HepG2 (cell line): ENCODE results near the gene DOCK3. TPM values are rescaled to one million over a fixed set of nuclear protein-coding genes. Genes with fewer than 3 reads are reported as not detected.

Experiments
- ATAC-seq: fragments of 200-7000 bp; cut with Tn5 transposase; 3 replicates; pipeline ENCODE4 v1.9.1; 2020; ENCODE audit warnings: mild to moderate bottlenecking, moderate library complexity
- BruUV-seq: library from RNA; stranded (reverse); fragments of 400-500 nt; replicated peaks from 2 replicates; lab custom pipeline; 2021; lab: Mats Ljungman, UMichigan
- CTCF ChIA-PET: fragments of 300-600 bp; formaldehyde crosslinking; extraction: SDS; loops from one replicate; lab custom pipeline; 2021; ENCODE audit warnings: low total read pairs, inconsistent platforms, low intra/inter-chr PET ratio; lab: Yijun Ruan, JAX
- POLR2A ChIA-PET: fragments of 350-600 bp; sonication (Branson Sonifier 250); formaldehyde crosslinking; loops from one replicate; lab custom pipeline; 2020; ENCODE audit warnings: antibody characterized with exemption, inconsistent platforms; lab: Yijun Ruan, JAX
- DNase-seq: peaks from one replicate; pipeline ENCODE4 v3.0.0-alpha.2; 2015; ENCODE audit warnings: low spot score
- FAIRE-seq: peaks from 3 replicates; lab custom pipeline; 2011; peaks lifted over from hg19 to GRCh38; lab: Jason Lieb, UNC
- H2AFZ ChIP-seq: one replicate; pipeline ENCODE4 v1.6.1; 2011; ENCODE audit warnings: low read length, inconsistent platforms
- H3K27ac ChIP-seq: fragments of 300-600 bp; 3 replicates; pipeline ENCODE4 v1.8.0; 2011; ENCODE audit warnings: mixed run types, mild to moderate bottlenecking, mixed read lengths, low read length, inconsistent platforms; ENCODE audit not compliant: insufficient read depth; ENCODE audit errors: extremely low read length
- H3K27me3 ChIP-seq, 2 experiments: fragments of 200-600 bp in 1 of 2; 2 replicates in 1 of 2; 3 replicates in 1 of 2; pipeline versions ENCODE4 v1.6.0 to v1.8.0; 2011; ENCODE audit warnings: low read length in 2 of 2, mild to moderate bottlenecking in 2 of 2, moderate library complexity in 2 of 2, inconsistent platforms in 1 of 2; ENCODE audit not compliant: insufficient read depth in 2 of 2, control insufficient read depth in 1 of 2
- H3K36me3 ChIP-seq, 2 experiments: fragments of 200-600 bp in 1 of 2; replicated peaks in 1 of 2; 2 replicates in 1 of 2; 3 replicates in 1 of 2; pipeline versions ENCODE4 v1.5.1 to v1.8.0; 2011; ENCODE audit warnings: low read length in 2 of 2, inconsistent platforms in 1 of 2; ENCODE audit not compliant: insufficient read depth in 2 of 2, control insufficient read depth in 1 of 2
- H3K4me1 ChIP-seq: 2 replicates; pipeline ENCODE4 v1.5.1; 2012; ENCODE audit warnings: low read length, inconsistent platforms; ENCODE audit not compliant: insufficient read depth
- H3K4me2 ChIP-seq: 2 replicates; pipeline ENCODE4 v1.6.0; 2011; ENCODE audit warnings: low read depth, low read length, inconsistent platforms
- H3K4me3 ChIP-seq, 3 experiments: fragments of 200-600 bp in 1 of 3; sonication (generic), shearing (Covaris generic) in 1 of 3; replicated peaks in 1 of 3; 2 replicates each; pipeline ENCODE4 v1.5.1; 2011 to 2016; ENCODE audit warnings: low read length in 3 of 3, inconsistent platforms in 2 of 3, low read depth in 2 of 3, mild to moderate bottlenecking in 2 of 3, control low read depth in 1 of 3, mixed read lengths in 1 of 3; ENCODE audit not compliant: insufficient read depth in 1 of 3
- H3K79me2 ChIP-seq: one replicate; pipeline ENCODE4 v1.6.1; 2011; ENCODE audit warnings: low read length, inconsistent platforms; ENCODE audit not compliant: insufficient read depth
- H3K9ac ChIP-seq: 2 replicates; pipeline ENCODE4 v1.6.0; 2011; ENCODE audit warnings: mild to moderate bottlenecking, low read depth, low read length, inconsistent platforms; ENCODE audit not compliant: insufficient read depth
- H3K9me3 ChIP-seq: 2 replicates; pipeline ENCODE4 v1.5.1; 2012; ENCODE audit warnings: mild to moderate bottlenecking, low read length
- H4K20me1 ChIP-seq: 2 replicates; pipeline ENCODE4 v1.6.0; 2011; ENCODE audit warnings: inconsistent platforms, mild to moderate bottlenecking, low read length, moderate library complexity; ENCODE audit not compliant: insufficient read depth
- ARNT2 ChIP-seq: sonication (generic); formaldehyde crosslinking; IDR thresholded peaks from 2 replicates; pipeline ENCODE4 v1.8.0; 2022; ENCODE audit warnings: mild to moderate bottlenecking, low read depth, missing genetic modification reagents, moderate library complexity
- ASH2L ChIP-seq: fragments of 300-600, 200-600 bp; sonication (generic); IDR thresholded peaks from 2 replicates; pipeline ENCODE4 v1.7.0; 2017; ENCODE audit warnings: low read depth, mild to moderate bottlenecking, moderate library complexity, mixed read lengths, low read length; ENCODE audit not compliant: insufficient read length
- DNMT3B ChIP-seq: conservative IDR thresholded peaks from 2 replicates; pipeline ENCODE4 v1.6.1; 2016; ENCODE audit warnings: missing biosample characterization, control low read depth
- ELF1 ChIP-seq: sonication (generic); formaldehyde crosslinking; IDR thresholded peaks from 2 replicates; pipeline ENCODE4 v1.4.0; 2020; ENCODE audit warnings: missing genetic modification reagents
- FOXO1 ChIP-seq: sonication (generic); formaldehyde crosslinking; IDR thresholded peaks from 2 replicates; pipeline ENCODE4 v1.4.0; 2020; ENCODE audit warnings: missing genetic modification reagents
- GABPB1 ChIP-seq: IDR thresholded peaks from 2 replicates; pipeline ENCODE4 v1.6.1; 2016; ENCODE audit warnings: mild to moderate bottlenecking, missing genetic modification reagents, moderate library complexity, missing compliant biosample characterization
- KDM3A ChIP-seq: IDR thresholded peaks from 2 replicates; pipeline ENCODE4 v1.6.1; 2018; ENCODE audit warnings: low read depth, missing compliant biosample characterization
- MAZ ChIP-seq, 2 experiments: sonication (generic) in 1 of 2; formaldehyde crosslinking in 1 of 2; IDR thresholded peaks; 2 replicates each; pipeline versions ENCODE4 v1.5.0 to v1.6.1; 2012 to 2020; ENCODE audit warnings: low read depth in 2 of 2, mild to moderate bottlenecking in 2 of 2, borderline replicate concordance in 1 of 2, improper control_type of control experiment in 1 of 2, low read length in 1 of 2, missing genetic modification reagents in 1 of 2, moderate library complexity in 1 of 2
- POLR2AphosphoS5 ChIP-seq: IDR thresholded peaks from 2 replicates; pipeline ENCODE4 v1.6.1; 2012; ENCODE audit warnings: low read depth, low read length
- REXO4 ChIP-seq: sonication (generic); formaldehyde crosslinking; IDR thresholded peaks from 2 replicates; pipeline ENCODE4 v1.8.0; 2022; ENCODE audit warnings: missing genetic modification reagents, mild to moderate bottlenecking, borderline replicate concordance
- SYNCRIP ChIP-seq: fragments of 200-400 bp; formaldehyde crosslinking; IDR thresholded peaks from 2 replicates; pipeline ENCODE4 v1.6.1; 2018; ENCODE audit warnings: mild to moderate bottlenecking, low read depth, low read length; ENCODE audit not compliant: insufficient read depth
- TFDP2 ChIP-seq: sonication (generic); formaldehyde crosslinking; IDR thresholded peaks from 2 replicates; pipeline ENCODE4 v1.4.0; 2020; ENCODE audit warnings: missing genetic modification reagents
- ZNF232 ChIP-seq: sonication (generic); formaldehyde crosslinking; IDR thresholded peaks from 2 replicates; pipeline ENCODE4 v1.4.0; 2020; ENCODE audit warnings: missing genetic modification reagents, borderline replicate concordance
- WGBS: methylation state at CpG from one replicate; pipeline ENCODE4 v1.1.6; 2017; ENCODE audit warnings: low lambda C conversion rate; 5-methylcytosine and 5-hydroxymethylcytosine counted together
- in situ Hi-C: cut with HindIII; loops from 2 replicates; pipeline ENCODE4 v1.10.0; 2017; ENCODE audit warnings: low pct_unique_long_range_greater_than_20kb; ENCODE audit not compliant: extremely low pct_ligation_motif_present
- intact Hi-C: fragments of 100-400 bp; cut with micrococcal nuclease; formaldehyde crosslinking; loops from one replicate; pipeline ENCODE4 v1.10.0; 2022; ENCODE audit not compliant: unreplicated experiment
- polyA plus RNA-seq, 8 experiments: library from polyadenylated mRNA; depleted of rRNA in 3 of 8; stranded (reverse) in 7 of 8; unstranded in 1 of 8; fragments of >200 nt; fragmentation: Illumina TruSeq in 4 of 8; extraction: Trizol in 4 of 8; gene quantifications; 2 replicates each; pipeline versions ENCODE4 v1.2.1 to v1.2.3, GENCODE V29; 2011 to 2016; ENCODE audit warnings: low read depth in 4 of 8, missing spikeins in 1 of 8, mixed read lengths in 1 of 8; ENCODE audit not compliant: insufficient read depth in 1 of 8
- total RNA-seq, 5 experiments: library from RNA; depleted of rRNA; stranded (reverse); fragments of >200 nt; fragmentation: Illumina TruSeq; extraction: Trizol; gene quantifications; 2 replicates each; pipeline ENCODE4 v1.2.3, GENCODE V29; 2016; ENCODE audit warnings: low read depth in 1 of 5
- TF ChIP-seq, protein P1 (sequence below): IDR thresholded peaks from 2 replicates; pipeline ENCODE4 v1.6.1; 2016; ENCODE audit warnings: missing compliant biosample characterization, missing genetic modification reagents, borderline replicate concordance
- TF ChIP-seq, protein P2 (sequence below): sonication (generic); formaldehyde crosslinking; IDR thresholded peaks from 2 replicates; pipeline ENCODE4 v1.4.0; 2020; ENCODE audit warnings: missing genetic modification reagents

The DOCK3 gene
- total and polyA plus RNA-seq, 2 of the 13 experiments (the other 11 are each of a cell fraction or from before 2014, with no cell fraction given) = not detected

DNA sequence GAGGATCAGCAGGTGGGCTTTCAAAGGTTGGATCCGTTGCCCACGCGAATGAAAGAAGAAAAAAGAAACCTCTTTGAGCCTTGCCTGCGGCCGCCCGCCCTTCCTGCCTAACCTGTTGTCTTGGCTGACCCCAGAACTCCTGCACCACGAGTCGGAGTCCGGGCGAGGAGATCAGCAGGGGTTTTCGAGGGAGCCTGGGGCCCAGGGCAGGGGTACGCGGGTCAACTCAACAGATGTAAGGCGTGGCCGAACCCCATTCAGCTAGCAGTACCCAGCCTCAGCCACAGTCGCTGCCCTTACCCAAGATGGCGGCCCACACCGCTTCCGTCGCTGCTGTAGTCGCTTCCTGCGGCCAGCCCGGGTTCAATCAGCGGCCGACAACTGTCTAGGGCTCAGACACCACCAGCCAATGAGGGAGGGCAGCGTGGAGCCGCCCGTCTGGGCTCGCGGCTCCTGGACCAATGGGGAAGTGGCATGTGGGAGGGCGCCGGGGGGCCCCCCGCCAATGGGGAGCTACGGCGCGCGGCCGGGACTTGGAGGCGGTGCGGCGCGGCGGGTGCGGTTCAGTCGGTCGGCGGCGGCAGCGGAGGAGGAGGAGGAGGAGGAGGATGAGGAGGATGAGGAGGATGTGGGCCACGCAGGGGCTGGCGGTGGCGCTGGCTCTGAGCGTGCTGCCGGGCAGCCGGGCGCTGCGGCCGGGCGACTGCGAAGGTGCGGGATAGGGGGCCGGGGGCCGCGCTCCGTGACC, 710.2 kb downstream of the DOCK3 start, which contains the start of gene MANF (continued):
- TF ChIP-seq ASH2L (peak; percentile 76), TFDP2 (peak; percentile 85), ARNT2 (CRISPR knock-in tag) (no peak; the same call in 1 of the 2 replicates), ELF1 (CRISPR knock-in tag) (peak; percentile 81), ZNF232 (CRISPR knock-in tag) (no peak)

GRCh38 chr3:51385621-51386091, 710.9 kb downstream of the DOCK3 start:
- WGBS = 0% methylated on average over 18 of the region's 18 CpGs
- no TSS peak for BruUV-seq
- H3K4me3 ChIP-seq = peak overlapping the region; percentile 90 to 95 (median 92)
- no peak for DNase-seq
- no peak for ATAC-seq
- H3K9me3 ChIP-seq = no peaks in the 10 kb centered on the region
- H3K9ac ChIP-seq = peak overlapping the region; percentile 86
- peak overlapping the region; percentile 55 for H3K27ac ChIP-seq
- peak overlapping the region; percentile 86 for H3K4me2 ChIP-seq
- FAIRE-seq = no peak
- peaks cover 4 to 12% of the 10 kb centered on the region in 2 experiments; a peak in 4 of 5 replicates for H3K36me3 ChIP-seq
- H3K27me3 ChIP-seq = no peaks in the 10 kb centered on the region; a peak in 1 of 5 replicates
- CTCF ChIA-PET = no interaction called here
- no peak overlapping the region for H2AFZ ChIP-seq
- peaks cover 57% of the 10 kb centered on the region for H3K4me1 ChIP-seq
- H4K20me1 ChIP-seq = peaks cover 8% of the 10 kb centered on the region
- POLR2A ChIA-PET = interaction anchor here (0.6 to 2.2 kb wide), 12 partner anchors 8 to 816 kb away, joined by 3 to 15 read pairs (median 4); partner anchors contain the start of genes DCAF1, HEMK1 and MAPKAPK3
- in situ Hi-C loops (no loop called here), intact Hi-C loops (loop anchor here (10.0 kb wide), 1 partner anchor 289 kb away; the partner anchor contains the start of gene TEX264)
- peaks cover 36% of the 10 kb centered on the region for H3K79me2 ChIP-seq
- TF ChIP-seq, protein P1, sequence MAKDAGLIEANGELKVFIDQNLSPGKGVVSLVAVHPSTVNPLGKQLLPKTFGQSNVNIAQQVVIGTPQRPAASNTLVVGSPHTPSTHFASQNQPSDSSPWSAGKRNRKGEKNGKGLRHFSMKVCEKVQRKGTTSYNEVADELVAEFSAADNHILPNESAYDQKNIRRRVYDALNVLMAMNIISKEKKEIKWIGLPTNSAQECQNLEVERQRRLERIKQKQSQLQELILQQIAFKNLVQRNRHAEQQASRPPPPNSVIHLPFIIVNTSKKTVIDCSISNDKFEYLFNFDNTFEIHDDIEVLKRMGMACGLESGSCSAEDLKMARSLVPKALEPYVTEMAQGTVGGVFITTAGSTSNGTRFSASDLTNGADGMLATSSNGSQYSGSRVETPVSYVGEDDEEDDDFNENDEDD (CRISPR knock-in tag) = no peak
- TF ChIP-seq DNMT3B (CRISPR knock-in tag) (0 out of 2 replicates have a peak, but pooled peaks have one; percentile 17), GABPB1 (no peak), KDM3A (no peak), FOXO1 (CRISPR knock-in tag) (no peak), MAZ (IDR thresholded peaks at IDR 0.05; ENCODE audit: borderline replicate concordance, low read depth, low read length) (no peak), MAZ (CRISPR knock-in tag; IDR thresholded peaks at IDR 0.05; ENCODE audit: low read depth) (no peak; the same call in none of the 2 replicates), POLR2AphosphoS5 (0 out of 2 replicates have a peak, but pooled peaks have one; percentile 3), REXO4 (CRISPR knock-in tag) (no peak), SYNCRIP (no peak)
- TF ChIP-seq, protein P2, sequence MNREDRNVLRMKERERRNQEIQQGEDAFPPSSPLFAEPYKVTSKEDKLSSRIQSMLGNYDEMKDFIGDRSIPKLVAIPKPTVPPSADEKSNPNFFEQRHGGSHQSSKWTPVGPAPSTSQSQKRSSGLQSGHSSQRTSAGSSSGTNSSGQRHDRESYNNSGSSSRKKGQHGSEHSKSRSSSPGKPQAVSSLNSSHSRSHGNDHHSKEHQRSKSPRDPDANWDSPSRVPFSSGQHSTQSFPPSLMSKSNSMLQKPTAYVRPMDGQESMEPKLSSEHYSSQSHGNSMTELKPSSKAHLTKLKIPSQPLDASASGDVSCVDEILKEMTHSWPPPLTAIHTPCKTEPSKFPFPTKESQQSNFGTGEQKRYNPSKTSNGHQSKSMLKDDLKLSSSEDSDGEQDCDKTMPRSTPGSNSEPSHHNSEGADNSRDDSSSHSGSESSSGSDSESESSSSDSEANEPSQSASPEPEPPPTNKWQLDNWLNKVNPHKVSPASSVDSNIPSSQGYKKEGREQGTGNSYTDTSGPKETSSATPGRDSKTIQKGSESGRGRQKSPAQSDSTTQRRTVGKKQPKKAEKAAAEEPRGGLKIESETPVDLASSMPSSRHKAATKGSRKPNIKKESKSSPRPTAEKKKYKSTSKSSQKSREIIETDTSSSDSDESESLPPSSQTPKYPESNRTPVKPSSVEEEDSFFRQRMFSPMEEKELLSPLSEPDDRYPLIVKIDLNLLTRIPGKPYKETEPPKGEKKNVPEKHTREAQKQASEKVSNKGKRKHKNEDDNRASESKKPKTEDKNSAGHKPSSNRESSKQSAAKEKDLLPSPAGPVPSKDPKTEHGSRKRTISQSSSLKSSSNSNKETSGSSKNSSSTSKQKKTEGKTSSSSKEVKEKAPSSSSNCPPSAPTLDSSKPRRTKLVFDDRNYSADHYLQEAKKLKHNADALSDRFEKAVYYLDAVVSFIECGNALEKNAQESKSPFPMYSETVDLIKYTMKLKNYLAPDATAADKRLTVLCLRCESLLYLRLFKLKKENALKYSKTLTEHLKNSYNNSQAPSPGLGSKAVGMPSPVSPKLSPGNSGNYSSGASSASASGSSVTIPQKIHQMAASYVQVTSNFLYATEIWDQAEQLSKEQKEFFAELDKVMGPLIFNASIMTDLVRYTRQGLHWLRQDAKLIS (CRISPR knock-in tag) = no peak
